GM20000 (cell line): ENCODE data around the gene XYLT1.
A peak's percentile ranks its signal among the peaks of the same experiment; 100 is the strongest.

Experiments used
- DNase-seq: peaks from one replicate; pipeline ENCODE4 v3.0.0; 2012; ENCODE audit warnings: low spot score
- TF ChIP-seq, protein P1 (sequence below): IDR thresholded peaks from 2 replicates; pipeline ENCODE4 v1.5.1; 2012; ENCODE audit warnings: mild to moderate bottlenecking, control low read depth; ENCODE audit errors: extremely low read depth, missing control alignments

The XYLT1 gene

DNA sequence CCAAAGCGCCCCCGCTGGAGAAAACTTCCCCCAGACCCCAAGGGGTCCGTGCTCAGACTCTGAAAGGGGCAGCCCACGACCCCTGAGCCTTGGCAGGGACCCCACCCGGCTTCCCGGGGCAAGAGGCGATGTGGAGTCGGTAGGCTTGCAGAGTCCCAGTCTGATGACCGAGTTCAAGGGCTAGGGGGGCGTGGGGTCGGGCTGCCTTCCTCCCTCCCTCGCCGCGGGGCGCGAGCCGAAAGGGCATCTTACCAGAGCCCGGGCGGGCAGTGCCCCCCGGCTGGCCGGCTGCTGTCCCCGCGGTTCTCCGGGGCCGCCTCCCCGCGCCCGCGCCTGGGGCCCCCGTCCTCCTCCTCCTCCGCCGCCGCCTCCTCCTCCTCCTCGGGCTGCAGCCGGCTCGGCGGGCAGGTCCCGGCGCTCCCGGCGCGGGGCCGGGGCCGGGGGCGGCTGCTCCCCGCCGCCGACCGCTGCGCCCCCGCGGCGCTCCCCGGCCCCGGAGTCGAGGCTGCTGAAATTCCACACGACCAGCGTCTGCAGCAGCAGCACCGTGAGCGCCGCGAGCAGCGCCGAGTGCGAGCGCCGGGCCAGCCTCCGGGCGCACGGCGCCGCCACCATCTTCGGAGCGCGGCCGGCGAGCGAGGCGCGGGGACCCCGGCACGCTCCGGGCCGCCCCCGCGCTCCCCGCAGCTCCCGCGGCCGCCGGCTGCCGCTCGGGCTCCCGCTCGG is 415 bp downstream of the XYLT1 start:
- TF ChIP-seq, protein P1, sequence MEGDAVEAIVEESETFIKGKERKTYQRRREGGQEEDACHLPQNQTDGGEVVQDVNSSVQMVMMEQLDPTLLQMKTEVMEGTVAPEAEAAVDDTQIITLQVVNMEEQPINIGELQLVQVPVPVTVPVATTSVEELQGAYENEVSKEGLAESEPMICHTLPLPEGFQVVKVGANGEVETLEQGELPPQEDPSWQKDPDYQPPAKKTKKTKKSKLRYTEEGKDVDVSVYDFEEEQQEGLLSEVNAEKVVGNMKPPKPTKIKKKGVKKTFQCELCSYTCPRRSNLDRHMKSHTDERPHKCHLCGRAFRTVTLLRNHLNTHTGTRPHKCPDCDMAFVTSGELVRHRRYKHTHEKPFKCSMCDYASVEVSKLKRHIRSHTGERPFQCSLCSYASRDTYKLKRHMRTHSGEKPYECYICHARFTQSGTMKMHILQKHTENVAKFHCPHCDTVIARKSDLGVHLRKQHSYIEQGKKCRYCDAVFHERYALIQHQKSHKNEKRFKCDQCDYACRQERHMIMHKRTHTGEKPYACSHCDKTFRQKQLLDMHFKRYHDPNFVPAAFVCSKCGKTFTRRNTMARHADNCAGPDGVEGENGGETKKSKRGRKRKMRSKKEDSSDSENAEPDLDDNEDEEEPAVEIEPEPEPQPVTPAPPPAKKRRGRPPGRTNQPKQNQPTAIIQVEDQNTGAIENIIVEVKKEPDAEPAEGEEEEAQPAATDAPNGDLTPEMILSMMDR, result no peak
- peak; percentile 77 for DNase-seq

DNA sequence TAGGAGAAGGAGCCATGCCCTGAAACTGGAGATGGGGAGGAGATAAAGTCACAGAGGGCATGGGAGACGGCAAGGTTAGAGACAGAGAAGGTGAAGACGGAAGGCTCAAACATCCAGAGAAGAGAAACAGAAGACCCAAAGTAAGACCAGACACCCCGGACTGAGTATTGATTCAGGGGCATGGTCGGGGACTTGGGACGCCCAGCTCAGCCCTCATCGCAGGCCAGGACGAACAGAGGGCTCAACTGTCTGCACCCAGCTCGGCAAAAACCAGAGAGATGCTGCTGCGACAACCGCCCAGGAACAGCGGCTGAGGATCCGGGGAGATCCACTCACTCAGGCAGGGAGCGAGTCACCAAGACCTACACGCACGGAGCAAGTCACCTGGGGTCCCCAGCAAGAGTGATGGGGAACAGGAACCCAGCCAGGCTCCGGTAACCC is 999 bp downstream of the XYLT1 start:
- peak; percentile 50 for DNase-seq
- TF ChIP-seq, protein P1, result no peak

DNA sequence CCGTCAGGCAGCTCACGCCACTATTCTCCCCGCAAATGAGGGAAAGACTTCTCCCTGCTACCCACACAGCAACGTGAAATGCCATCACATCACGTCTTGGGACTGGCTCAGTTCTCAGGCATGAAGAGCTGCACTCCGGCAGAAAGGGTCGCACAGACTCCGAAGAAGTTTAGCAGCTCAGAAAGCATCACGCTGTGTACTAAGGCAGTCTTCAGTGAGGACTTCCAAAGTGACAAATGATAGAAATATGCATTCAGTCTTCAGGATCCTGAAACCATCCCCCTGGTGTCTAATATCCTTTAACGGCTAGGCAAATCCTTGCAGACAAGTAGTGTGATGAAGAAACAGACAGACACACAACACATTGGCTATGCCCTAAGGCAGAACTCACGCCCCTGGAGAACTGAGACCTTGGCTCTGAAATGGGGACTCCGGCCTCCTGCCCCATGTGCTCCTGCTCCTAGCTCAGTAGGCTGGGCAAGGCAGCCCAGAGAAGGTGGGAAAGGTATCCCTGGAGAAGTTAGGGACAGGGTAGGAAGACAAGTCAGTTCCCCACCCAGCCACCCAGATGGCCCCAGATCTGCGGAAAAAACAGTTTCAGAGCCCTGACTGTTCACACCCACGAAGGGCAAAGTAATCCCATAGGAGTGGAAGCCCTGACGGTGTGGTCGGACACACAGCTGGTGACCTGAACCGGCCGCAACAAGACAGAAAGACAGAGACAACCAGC is 1.6 kb downstream of the XYLT1 start:
- TF ChIP-seq, protein P1, result no peak
- no peak for DNase-seq

DNA sequence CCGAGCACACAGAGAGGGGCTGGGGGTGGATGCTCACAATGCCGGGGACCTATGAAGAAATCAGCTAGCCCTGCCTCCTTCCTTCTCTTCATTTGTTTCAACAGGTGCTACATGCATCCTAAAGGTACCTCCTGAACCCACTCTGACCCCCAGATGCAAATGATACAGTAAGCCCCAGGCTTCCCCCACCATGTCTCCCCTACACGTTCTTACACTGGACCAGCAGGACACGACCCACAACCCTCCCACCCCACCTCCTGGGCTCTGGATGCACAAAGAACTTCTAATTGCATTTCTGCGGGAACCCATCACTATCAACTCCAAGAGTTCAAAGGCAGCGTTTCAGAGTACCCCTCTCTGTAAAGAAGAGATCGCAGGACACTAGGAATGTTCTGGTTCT is 2.1 kb downstream of the XYLT1 start:
- DNase-seq, result no peak
- TF ChIP-seq, protein P1, result no peak

DNA sequence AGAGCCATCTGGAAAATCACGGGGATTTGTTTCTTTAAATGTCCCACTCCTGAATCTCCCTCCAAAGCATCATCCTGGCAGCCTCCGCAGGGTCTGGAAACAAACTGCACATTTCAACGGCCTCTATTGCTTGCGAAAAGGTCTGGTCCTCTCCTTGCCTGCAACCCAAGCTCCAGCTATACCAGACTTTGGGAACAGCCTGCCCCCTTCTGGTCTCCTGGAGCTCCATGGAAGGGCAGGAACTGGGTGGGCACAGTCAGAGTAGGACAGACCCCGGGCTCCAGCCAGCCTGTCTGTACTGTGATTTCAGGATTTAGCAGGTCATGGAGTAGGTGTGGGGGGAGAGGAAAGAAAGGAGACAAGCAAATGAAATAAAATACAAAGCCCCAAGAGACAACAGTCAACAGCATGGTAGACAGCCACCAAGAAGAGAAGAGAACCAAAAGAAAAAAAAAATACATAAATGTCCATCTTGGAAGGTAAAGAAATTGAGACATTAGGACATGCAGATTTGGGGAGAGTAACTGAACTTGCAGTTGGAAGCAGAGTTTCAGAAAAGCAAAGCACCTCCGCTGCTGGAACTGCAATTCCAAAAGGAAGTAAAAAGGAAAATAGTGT is 2.7 kb downstream of the XYLT1 start:
- TF ChIP-seq, protein P1, result peak; percentile 70
- DNase-seq, result peak; percentile 61

DNA sequence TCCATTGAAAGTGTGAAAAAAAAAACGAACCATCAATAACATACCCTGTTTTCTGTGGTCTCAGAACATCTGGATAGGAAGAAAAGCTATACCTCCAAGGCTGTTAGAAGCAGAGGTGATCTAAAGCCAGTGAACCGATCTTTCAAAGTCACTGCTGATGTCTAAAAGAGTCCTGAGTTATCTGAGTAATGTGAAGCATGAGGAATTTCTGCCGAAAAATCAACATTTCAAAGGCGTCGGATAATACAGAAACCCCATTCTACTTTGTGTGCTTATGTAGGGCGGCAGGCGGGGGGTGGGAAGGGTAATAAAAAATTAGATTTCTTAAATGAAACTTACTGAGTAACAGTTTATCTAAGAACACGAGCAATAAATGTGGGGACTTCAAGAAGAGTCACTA is 3.9 kb downstream of the XYLT1 start:
- DNase-seq, result no peak
- TF ChIP-seq, protein P1, result no peak

DNA sequence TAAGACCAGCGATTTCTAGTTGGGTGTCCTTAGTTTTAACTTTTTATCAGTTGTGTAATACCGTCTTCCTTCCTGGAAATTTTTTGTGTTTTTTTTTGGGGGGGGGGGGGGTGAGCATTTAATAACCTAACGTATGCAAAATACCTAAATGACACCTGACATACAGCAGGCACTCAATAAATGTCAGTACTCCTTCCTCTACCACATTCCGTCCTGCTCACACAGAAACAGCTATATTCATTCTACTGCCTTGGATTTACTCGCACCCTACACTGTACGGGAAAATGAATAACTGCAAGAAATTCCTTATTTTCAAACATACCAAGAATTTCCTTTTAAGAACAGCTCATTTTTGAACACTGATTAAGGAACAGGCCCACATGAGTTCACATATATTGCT is 5.3 kb downstream of the XYLT1 start:
- DNase-seq, result no peak
- TF ChIP-seq, protein P1, result no peak
